Fibroblast of lung (primary cell): ENCODE data around the gene DUSP9.

Experiments used
- EZH2 ChIP-seq: IDR thresholded peaks from 2 replicates; pipeline ENCODE4 v1.5.1; 2012; ENCODE audit warnings: low read length, control low read depth, mild to moderate bottlenecking; ENCODE audit errors: missing control alignments
- TF ChIP-seq, protein P1 (sequence below), 2 donors: IDR thresholded peaks in 1 of 2; conservative IDR thresholded peaks in 1 of 2; 1 replicate in 1 of 2; 2 replicates in 1 of 2; pipeline ENCODE4 v1.5.1; 2011 to 2012; ENCODE audit warnings: low read length in 2 of 2, control low read depth in 1 of 2, inconsistent platforms in 1 of 2, low read depth in 1 of 2, mild to moderate bottlenecking in 1 of 2

DNA sequence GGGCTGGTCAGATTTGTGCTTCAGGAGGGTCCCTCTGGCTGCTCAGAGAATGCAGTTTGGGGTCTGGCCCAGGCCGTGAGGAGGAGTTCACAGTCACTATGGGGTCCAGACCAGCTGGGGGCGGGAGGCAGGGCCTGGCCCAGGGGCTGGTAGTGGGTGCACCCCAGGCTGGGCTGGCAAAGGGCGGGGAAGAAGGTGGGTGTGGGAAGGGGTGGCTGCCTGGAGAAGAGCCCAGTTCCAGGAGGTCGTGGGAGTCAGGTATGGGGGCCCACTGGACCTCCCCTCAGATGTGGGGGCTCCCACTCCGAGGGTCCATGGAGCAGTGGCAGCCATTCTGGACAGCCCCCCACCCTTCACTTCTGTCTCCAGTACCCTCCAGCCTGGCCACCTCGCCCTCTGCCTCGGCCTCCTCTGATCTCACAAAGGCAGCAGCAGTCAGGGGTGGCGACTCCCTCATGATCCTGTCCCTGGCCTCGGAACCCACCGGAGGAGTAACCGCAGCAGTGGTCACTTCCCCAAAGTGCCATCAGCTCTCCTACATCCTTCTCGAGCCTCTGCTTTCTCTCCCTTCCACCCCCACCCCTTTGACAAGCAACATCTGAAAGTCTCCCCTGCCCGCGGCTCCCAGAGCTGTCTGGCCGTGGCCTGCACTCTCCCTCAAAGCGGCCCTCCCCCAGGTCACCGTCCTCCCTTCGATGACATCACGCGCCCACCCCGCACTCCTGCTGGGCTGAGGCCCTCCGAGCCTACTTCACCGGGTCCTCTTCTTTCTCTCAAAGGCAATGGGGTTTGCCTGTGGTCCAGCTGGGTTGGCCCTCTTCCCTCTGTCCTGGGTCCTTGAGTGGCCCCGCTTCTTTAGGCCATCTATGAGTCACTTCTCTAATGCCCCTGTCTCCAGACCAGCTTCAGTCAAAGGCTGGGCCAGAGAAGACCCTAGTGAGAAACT, 39.0 kb downstream of the DUSP9 start:
- TF ChIP-seq, protein P1, sequence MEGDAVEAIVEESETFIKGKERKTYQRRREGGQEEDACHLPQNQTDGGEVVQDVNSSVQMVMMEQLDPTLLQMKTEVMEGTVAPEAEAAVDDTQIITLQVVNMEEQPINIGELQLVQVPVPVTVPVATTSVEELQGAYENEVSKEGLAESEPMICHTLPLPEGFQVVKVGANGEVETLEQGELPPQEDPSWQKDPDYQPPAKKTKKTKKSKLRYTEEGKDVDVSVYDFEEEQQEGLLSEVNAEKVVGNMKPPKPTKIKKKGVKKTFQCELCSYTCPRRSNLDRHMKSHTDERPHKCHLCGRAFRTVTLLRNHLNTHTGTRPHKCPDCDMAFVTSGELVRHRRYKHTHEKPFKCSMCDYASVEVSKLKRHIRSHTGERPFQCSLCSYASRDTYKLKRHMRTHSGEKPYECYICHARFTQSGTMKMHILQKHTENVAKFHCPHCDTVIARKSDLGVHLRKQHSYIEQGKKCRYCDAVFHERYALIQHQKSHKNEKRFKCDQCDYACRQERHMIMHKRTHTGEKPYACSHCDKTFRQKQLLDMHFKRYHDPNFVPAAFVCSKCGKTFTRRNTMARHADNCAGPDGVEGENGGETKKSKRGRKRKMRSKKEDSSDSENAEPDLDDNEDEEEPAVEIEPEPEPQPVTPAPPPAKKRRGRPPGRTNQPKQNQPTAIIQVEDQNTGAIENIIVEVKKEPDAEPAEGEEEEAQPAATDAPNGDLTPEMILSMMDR (conservative IDR thresholded peaks at IDR 0.05 in 1 of 2, IDR thresholded peaks at IDR 0.05 in 1 of 2; ENCODE audit: low read depth in 1 of 2, low read length in 2 of 2): no peak
- no peak for TF ChIP-seq EZH2
